Measurements from ENCODE around the gene RBM44.
"Not testable (repeated sequence)": the region's sequence is repeated elsewhere in the genome, so short reads cannot be mapped to it uniquely, and the experiment has no call there.

Gene RBM44

DNA sequence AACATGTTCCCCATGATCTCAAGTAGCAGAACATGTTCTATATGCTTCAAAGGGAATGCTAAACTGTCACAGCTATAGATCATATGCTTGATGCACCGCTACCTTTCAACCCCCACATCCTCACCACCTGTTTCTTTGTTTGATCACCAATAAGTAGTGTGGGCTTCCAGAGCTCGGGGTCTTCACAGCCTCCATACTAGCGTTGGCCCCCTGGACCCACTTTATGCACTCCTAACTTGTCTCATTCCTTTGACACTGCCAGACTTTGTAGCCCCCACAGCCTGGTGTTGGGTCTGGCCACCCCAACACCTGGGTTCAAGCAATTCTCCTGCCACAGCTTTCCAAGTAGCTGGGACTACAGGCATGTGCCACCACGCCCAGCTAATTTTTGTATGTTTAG lies 11.6 kb upstream of the RBM44 start:
- no peak for DNase-seq

- no peak for DNase-seq
Measured at GRCh38 chr2:237790353-237790752, 8.2 kb upstream of the RBM44 start.

DNA sequence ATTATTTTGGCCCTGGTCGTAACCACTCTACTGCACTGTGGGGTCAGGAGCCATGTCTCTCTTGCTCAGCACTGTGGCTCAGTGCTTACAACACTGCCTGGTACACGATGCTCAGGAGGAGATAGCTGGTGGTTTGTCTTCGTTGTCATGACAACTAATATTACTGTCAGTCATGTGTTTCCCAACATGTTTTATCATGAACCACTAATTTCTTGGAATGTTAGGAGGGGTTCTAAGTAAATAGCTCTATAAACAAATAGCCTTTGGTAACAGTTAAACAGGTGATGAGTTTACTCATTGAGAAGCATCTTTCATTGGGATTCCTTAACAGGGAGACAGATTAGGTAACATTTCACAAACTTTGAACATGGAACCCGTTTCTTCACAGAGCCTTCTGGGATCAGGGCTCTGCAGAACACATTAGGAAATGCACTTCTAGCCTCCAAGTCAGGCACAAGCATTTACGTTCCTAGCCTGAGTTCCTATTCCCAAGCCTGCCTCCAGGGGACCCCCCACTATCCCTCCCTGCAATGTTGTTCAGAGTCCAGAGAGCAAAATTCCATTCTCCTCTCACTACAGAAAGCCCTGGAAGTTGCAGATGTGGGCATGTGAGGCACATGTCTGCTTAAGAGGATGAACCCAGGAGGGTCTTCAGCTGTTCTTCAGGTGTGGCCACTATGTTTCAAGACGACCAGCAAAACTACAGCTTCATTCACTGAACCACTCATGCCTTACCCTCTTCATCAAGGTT lies 6.4 kb upstream of the RBM44 start:
- peak; percentile 60 for DNase-seq

DNA sequence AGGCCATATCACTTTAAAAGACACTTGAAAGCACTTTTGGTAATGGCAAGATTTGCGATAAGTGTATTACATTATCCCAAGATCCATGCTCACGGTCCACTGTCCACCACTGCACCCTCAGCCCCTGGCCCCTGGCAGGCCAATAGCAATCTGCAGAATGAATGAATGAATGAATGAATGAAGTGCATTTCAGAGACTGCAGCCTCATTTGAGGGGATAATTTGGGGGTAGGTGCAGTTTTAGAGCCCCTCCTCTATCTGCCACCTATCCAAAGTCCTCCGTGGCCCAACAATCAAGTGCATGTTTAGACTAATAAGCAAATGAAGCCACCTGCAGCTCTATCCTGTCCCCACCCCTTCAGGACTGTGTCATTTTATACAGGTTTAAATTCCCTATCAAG lies 1.3 kb upstream of the RBM44 start:
- DNase-seq = no peak

GRCh38 chr2:237799060-237799428 lies 465 bp downstream of the RBM44 start:
- no peak for DNase-seq

DNA sequence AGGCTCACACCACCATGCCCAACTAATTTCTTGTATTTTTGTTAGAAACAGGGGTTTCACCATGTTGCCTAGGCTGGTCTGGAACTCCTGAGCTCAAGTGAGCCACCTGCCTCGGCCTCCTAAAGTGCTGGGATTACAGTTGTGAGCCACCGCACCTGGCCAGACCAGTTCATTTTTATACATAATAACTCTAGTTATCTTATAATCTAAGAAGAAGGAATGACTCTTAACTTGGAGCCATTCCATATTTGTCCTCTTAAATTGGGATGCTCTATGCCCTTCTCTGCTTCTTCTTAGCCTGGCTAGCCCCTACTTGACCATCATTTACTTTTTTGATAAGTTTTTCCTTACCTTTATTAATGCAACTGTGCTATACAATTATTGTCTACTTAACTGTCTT lies 2.9 kb downstream of the RBM44 start:
- DNase-seq = no peak

DNA sequence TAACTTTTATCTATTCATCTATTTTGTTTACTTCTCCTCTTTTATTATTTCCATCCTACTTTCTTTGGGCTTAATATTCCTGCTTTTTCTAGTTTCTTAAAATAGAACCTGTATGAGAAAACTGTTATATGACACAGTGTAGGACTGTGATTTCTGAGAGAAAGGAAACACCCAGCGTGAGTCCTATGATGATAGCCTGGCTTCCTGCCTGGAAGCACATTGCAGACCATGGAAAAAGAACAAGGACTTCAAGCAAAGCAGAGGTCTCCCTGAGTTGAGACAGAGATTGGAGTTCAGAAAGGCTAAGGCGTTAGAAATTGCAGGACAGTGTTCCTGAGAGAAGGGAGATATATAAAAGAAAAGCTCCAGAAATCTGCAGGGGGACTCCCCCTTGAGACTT lies 7.8 kb downstream of the RBM44 start:
- no peak for DNase-seq

DNA sequence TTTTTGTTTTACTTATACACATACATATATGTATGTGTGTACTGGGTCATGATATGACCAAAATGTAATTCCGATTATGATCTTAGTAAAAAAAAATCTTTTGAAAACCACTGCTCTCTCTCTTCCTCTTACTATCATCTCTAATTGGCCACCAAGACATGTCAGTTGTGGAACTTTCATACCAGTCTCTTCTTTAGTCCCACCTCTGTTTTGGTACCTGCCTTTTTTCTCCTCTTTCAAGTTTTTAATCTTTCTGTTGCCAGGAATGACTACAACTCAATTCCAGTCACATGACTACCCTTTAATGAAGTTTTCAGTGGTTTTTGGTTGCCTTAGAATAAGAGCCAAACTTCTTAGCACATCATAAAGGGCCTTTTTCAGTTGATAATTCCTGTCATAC lies 17.1 kb downstream of the RBM44 start:
- DNase-seq = no peak

DNA sequence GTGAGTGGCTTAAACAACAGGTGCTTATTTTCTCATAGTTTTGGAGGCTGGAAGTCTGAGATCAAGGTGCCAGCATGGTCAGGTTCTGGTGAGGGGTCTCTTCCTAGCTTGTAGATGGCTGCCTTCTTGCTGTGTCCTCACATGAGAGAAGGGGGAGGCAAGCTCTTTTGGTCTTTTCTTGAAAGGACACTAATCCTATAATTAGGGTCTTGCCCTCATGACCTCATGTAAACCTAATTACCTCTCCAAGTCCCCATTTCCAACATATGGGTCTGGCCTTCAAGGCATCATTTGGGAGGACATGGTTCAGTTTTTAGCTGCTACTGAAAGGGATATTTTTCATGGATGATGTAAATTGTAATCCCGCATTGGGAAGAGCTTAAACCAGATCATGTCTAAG lies 18.0 kb downstream of the RBM44 start:
- DNase-seq = no peak

DNA sequence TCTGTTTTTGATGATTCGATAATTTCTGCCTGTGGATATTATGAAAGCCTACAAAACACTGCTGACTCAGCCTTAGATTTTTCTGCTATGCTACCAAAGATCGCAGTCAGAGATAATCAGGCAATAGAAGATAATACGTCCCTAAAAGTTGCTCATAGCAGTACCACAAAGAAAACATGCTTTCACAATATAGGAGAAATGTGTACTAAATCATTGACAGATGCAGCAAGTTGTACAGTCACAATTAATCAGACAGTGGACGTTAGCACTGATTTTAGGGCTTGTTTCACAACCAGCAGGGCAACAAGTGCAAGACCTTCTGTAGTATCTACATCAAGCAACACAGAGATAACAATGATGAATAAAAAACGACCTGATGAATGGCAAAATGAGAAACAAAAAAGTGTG lies 19.5 kb downstream of the RBM44 start:
- DNase-seq = no peak

DNA sequence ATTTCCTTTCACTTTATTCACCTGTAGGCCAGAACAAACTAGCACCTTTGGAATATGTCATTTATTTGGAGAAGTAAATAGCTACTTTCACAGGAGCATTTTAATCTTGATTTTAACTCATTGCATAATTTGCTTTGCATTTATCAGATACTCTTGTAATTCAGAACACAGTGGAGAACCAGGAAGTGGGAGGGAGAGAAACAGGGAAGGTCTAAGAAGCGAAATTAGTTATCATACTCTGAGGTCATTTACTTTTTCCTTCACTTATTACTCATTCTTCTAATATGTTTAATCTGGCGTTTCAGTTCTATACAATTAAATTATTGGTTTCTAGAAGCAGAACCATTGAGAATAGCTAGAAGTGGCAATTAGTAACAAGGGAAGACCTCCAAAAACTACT lies 20.7 kb downstream of the RBM44 start:
- no peak for DNase-seq

- DNase-seq = no peak
Measured at GRCh38 chr2:237820421-237820820, 21.8 kb downstream of the RBM44 start.

GRCh38 chr2:237823544-237823943 lies 25.0 kb downstream of the RBM44 start:
- no peak for DNase-seq

GRCh38 chr2:237824085-237824484 lies 25.5 kb downstream of the RBM44 start:
- DNase-seq = no peak

DNA sequence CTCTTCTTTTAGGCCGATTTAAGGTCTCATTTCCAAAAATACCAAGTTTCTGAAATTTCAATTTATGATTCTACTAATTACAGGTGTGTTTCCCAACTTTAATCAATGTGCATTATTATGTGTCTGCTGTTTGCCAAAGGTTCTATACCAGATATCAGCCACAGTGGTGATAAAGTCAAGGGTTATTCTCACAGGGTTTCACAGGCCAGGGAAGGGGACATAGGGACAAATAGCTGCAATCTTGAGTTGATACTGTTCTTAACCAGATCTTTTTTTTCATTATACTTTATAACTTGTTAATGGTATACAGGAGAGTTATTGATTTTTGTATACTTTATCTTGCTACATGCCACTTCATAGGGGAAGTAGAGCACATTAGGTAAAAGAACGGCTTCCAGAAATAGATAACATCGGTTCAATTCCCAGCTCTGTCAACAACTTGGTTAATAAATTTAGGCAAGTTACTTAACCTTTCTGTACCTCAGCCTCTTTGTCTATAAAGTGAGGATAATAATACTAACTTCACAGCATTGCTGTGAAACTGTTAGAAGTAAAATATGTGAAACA lies 28.9 kb downstream of the RBM44 start:
- DNase-seq = no peak

DNA sequence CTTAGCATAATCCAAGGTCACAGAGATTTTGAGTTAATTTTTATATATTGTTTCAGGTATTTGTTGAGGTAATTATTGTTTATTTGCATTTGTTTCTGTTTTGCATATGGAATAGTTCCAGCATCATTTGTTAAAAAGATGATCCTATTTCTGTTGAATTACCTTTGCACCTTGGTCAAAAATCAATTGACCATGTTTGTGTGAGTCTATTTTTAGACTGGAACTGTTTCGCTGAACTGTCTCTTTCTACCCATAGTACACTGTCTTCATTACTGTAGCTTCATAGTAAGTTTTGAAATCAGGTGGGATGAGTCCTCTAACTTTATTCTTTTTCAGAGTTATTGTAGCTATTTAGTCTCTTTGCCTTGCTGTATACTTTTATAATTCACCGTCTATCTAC lies 31.9 kb downstream of the RBM44 start:
- DNase-seq = no peak

- DNase-seq = no peak
Measured at GRCh38 chr2:237833546-237833945, 35.0 kb downstream of the RBM44 start.

- no peak for DNase-seq
Measured at GRCh38 chr2:237835372-237835771, 36.8 kb downstream of the RBM44 start.

DNA sequence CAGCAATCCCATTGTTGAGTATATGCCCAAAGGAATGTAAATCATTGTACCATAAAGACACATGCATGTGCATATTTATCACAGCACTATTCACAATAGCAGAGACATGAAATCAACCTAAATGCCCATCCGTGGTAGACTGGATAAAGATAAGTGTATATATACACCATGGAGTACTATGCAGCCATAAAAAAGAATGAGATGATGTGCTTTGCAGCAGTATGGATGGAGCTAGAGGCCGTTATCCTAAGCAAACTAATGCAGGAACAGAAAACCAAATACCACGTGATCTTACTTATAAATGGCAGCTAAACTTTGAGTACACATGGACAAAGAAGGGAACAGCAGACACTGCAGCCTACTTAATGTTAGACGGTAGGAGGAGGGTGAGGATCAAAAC lies 42.5 kb downstream of the RBM44 start:
- DNase-seq = no peak

DNA sequence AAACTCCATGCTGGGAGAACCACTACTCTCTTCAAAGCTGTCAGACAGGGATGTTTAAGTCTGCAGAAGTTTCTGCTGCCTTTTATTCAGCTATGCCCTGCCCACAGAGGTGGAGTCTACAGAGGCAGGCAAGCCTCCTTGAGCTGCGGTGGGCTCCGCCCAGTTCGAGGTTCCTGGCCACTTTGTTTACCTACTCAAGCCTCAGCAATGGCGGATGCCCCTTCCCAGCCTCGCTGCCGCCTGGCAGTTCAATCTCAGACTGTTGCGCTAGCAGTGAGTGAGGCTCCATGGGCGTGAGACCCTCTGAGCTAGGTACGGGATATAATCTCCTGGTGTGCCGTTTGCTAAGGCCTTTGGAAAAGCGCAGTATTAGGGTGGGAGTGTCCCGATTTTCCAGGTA lies 50.4 kb downstream of the RBM44 start:
- not testable (repeated sequence) for DNase-seq

- no peak for DNase-seq
Measured at GRCh38 chr2:237854295-237854694, 55.7 kb downstream of the RBM44 start.

DNA sequence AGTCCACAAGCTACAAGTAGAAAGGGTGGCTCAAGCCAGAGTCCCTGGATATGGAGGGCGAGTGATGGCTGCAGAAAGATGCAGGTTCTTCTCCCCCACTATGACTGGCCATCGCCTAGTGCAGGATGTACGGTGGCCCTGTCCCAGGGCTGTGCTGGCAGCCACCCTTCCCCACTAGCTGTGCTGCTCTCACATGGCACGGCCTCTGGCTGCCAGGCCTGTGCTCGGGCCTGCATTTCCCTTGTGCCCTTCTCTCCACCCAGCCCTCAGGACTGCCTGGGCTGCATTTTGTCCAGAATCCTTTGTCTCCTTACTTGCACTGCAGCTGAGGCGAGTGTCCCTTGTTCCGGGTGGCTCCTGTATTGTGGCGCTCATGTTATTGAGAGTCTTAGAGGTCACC lies 59.2 kb downstream of the RBM44 start:
- no peak for DNase-seq

DNA sequence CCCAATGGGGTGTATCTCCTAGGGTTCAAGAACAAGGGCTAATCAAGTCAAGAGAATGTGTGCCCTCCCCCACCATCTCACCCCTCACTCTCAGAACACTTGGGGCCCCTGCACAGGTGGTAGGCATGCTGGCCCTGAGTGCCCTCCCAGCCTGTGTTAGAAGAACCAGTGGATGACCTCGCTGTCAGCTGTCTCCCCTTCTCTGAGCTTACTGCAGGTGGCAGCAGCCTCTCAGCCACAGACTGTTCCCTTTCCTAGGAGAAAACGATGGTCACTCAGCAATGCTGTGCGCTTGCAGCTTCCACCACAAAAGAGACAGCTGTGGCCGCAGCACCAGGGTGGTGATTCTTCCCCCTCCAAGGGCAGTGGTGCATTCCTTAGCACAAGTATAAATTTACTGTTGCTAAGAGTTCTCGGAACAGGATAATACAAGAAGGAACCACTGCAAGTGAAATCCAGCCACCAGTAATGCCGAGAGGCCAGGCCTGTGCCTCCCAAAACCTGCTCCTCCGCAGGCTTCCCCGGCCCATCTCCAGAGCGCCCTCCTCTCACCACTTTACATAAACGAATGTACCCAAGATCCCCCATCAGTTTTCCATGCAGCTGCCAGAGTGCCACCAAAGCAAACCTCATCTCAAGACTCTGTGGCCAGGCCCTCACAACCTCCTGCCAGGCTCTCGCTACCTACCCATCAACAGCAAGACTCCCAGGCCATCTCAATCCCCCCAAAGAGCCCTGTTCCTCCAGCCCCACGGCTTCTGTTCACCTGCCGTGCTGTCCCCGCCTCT lies 59.9 kb downstream of the RBM44 start:
- peak; percentile 74 for DNase-seq

DNA sequence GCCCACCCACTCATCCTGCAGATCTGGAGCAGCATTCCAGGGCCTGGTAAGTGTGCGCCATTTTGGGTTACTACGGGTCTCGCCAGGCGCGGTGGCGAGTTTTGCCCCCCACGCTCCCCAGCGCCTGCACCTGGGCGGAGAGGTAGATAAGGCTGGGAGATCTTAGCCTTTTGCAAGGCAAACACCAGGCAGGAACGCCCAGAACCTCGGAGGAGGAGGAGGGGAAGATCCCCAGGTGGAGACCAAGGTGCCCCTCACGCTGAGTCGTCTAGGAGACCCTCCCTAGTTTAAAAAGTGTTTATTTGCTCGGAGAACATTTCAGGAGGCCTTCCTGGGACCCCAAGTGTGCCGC lies 60.5 kb downstream of the RBM44 start:
- DNase-seq = no peak
